ENCODE data around the gene UFC1. TPM values are rescaled to one million over a fixed set of nuclear protein-coding genes. Genes with fewer than 3 reads are reported as not detected.

The UFC1 gene
- total and polyA plus RNA-seq, 2 donors from 2014 or later = 96.9 to 175 TPM

- TF ChIP-seq CTCF (IDR thresholded peaks at IDR 0.05; ENCODE audit: borderline replicate concordance, extremely low read depth, insufficient read depth) = no peak
- H3K4me3 ChIP-seq (ENCODE audit: low read length in 3 of 3) = peak overlapping the region; percentile 94 to 96 (median 94)
- DNase-seq (no peak), FAIRE-seq (no peak)
- no peaks in the 10 kb centered on the region for H3K9me3 ChIP-seq (ENCODE audit: control insufficient read depth in 2 of 3, insufficient read depth in 1 of 3, low read length in 3 of 3)
- no peaks in the 10 kb centered on the region for H3K27me3 ChIP-seq (ENCODE audit: control insufficient read depth, insufficient read depth, low read length)
- intact Hi-C loops (cut with DNase I) = no loop called here
- peaks cover 3 to 16% (median 7%) of the 10 kb centered on the region in 3 donors for H3K4me1 ChIP-seq (ENCODE audit: control insufficient read depth in 2 of 3, insufficient read depth in 2 of 3, low read depth in 1 of 3, low read length in 3 of 3)
- peak overlapping the region; percentile 96 to 99 for H3K27ac ChIP-seq (ENCODE audit: low read depth in 2 of 2, low read length in 2 of 2)
- H3K36me3 ChIP-seq (ENCODE audit: control insufficient read depth in 2 of 3, insufficient read depth in 3 of 3, low read length in 3 of 3) = peaks cover 0 to 9% (median 5%) of the 10 kb centered on the region in 3 donors
- peak overlapping the region; percentile 81 to 97 (median 96) for H3K9ac ChIP-seq (ENCODE audit: low read length in 3 of 3)
Observed at GRCh38 chr1:161133220-161133740, 20.5 kb upstream of the UFC1 start.

GRCh38 chr1:161137881-161138280 lies 15.9 kb upstream of the UFC1 start:
- Histone ChIP-seq H3K4me1 (ENCODE audit: control insufficient read depth in 2 of 3, insufficient read depth in 2 of 3, low read depth in 1 of 3, low read length in 3 of 3) (peaks cover 0 to 13% (median 3%) of the 10 kb centered on the region in 3 donors), H3K4me3 (ENCODE audit: low read length in 3 of 3) (no peak overlapping the region), H3K9ac (ENCODE audit: low read length in 3 of 3) (no peak overlapping the region), H3K27me3 (ENCODE audit: control insufficient read depth, insufficient read depth, low read length) (no peaks in the 10 kb centered on the region), H3K36me3 (ENCODE audit: control insufficient read depth in 2 of 3, insufficient read depth in 3 of 3, low read length in 3 of 3) (no peaks in the 10 kb centered on the region), H3K9me3 (ENCODE audit: control insufficient read depth in 2 of 3, insufficient read depth in 1 of 3, low read length in 3 of 3) (no peaks in the 10 kb centered on the region), H3K27ac (ENCODE audit: low read depth in 2 of 2, low read length in 2 of 2) (no peak overlapping the region)
- no peak for TF ChIP-seq CTCF (IDR thresholded peaks at IDR 0.05; ENCODE audit: borderline replicate concordance, extremely low read depth, insufficient read depth)
- intact Hi-C loops (cut with DNase I) = no loop called here
- FAIRE-seq (no peak), DNase-seq (peak in 1 of 5 donors; percentile 29)

- no peak overlapping the region for H3K27ac ChIP-seq (ENCODE audit: low read depth in 2 of 2, low read length in 2 of 2)
- peaks cover 0 to 10% (median 3%) of the 10 kb centered on the region in 3 donors for H3K4me1 ChIP-seq (ENCODE audit: control insufficient read depth in 2 of 3, insufficient read depth in 2 of 3, low read depth in 1 of 3, low read length in 3 of 3)
Observed at GRCh38 chr1:161138431-161138830, 15.3 kb upstream of the UFC1 start.

More at GRCh38 chr1:161138431-161138830, 15.3 kb upstream of the UFC1 start:
- intact Hi-C loops (cut with DNase I) = no loop called here
- no peak for TF ChIP-seq CTCF (IDR thresholded peaks at IDR 0.05; ENCODE audit: borderline replicate concordance, extremely low read depth, insufficient read depth)
- H3K9ac ChIP-seq (ENCODE audit: low read length in 3 of 3) = no peak overlapping the region
- DNase-seq = peak in 3 of 5 donors; percentile 28 to 73 (median 69)
- H3K27me3 ChIP-seq (ENCODE audit: control insufficient read depth, insufficient read depth, low read length) = no peaks in the 10 kb centered on the region
- no peak overlapping the region for H3K4me3 ChIP-seq (ENCODE audit: low read length in 3 of 3)
- FAIRE-seq = no peak
- H3K9me3 ChIP-seq (ENCODE audit: control insufficient read depth in 2 of 3, insufficient read depth in 1 of 3, low read length in 3 of 3) = no peaks in the 10 kb centered on the region
- no peaks in the 10 kb centered on the region for H3K36me3 ChIP-seq (ENCODE audit: control insufficient read depth in 2 of 3, insufficient read depth in 3 of 3, low read length in 3 of 3)
